ENCODE results near the gene FBRSL1.

DNA sequence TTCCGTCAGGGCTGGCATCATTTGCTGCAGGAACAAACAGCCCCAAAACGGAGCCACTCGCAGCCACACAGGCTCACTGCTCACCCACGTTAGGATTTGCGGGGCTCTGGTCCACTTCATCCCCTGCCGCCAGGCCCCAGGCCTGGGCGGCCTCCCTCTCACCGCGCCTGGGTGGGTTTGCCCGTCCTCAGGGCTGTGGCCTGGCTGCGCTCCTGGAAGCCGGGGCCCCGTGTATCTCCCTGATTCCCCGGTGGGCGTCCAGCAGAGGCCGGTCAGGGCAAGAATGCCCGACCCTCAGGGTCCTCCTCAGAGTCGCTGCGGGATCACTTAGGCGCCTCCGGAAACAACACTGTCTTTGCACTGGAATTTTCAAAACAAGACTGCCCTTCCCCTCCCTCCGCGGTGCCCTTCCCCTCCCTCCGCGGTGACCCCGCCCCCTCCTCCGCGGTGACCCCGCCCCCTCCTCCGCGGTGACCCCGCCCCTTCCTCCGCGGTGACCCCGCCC is 15.7 kb upstream of the FBRSL1 start:
- TF ChIP-seq POLR2A (IDR thresholded peaks at IDR 0.05) (no peak), CTCF (IDR thresholded peaks at IDR 0.05) (no peak)
